ENCODE results near the gene HEXA. TPM values are rescaled to one million over a fixed set of nuclear protein-coding genes. Genes with fewer than 3 reads are reported as not detected.
"Not testable (repeated sequence)": the region's sequence is repeated elsewhere in the genome, so short reads cannot be mapped to it uniquely, and the experiment has no call there.

Gene HEXA
- total RNA-seq, 4 donors from 2014 or later, result 29.4 to 51.5 (median 40.0) TPM

- Histone ChIP-seq H3K36me3 (no peaks in the 10 kb centered on the region), H3K9me3 (no peaks in the 10 kb centered on the region), H3K27me3 (no peaks in the 10 kb centered on the region), H3K27ac (no peak overlapping the region), H3K4me3 (no peak overlapping the region), H3K4me1 (peaks cover 5 to 10% of the 10 kb centered on the region in 2 donors)
- DNase-seq, result no peak
- intact Hi-C loops (cut with DNase I; ENCODE audit: low total_unique reads) (no loop called here), in situ Hi-C loops (cut with MboI; ENCODE audit: low sequenced_read_pairs in 4 of 4) (no loop called here)
- ATAC-seq, result no peak
- TF ChIP-seq POLR2A (IDR thresholded peaks at IDR 0.05), result no peak
- TF ChIP-seq, protein P1, sequence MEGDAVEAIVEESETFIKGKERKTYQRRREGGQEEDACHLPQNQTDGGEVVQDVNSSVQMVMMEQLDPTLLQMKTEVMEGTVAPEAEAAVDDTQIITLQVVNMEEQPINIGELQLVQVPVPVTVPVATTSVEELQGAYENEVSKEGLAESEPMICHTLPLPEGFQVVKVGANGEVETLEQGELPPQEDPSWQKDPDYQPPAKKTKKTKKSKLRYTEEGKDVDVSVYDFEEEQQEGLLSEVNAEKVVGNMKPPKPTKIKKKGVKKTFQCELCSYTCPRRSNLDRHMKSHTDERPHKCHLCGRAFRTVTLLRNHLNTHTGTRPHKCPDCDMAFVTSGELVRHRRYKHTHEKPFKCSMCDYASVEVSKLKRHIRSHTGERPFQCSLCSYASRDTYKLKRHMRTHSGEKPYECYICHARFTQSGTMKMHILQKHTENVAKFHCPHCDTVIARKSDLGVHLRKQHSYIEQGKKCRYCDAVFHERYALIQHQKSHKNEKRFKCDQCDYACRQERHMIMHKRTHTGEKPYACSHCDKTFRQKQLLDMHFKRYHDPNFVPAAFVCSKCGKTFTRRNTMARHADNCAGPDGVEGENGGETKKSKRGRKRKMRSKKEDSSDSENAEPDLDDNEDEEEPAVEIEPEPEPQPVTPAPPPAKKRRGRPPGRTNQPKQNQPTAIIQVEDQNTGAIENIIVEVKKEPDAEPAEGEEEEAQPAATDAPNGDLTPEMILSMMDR (IDR thresholded peaks at IDR 0.05 in 4 of 5, conservative IDR thresholded peaks at IDR 0.05 in 1 of 5), result no peak
These were observed 4.9 kb upstream of the HEXA start for GRCh38 chr15:72380743-72381142.

GRCh38 chr15:72379856-72380430 is 4.1 kb upstream of the HEXA start:
- in situ Hi-C loops (cut with MboI; ENCODE audit: low sequenced_read_pairs in 4 of 4) (loop anchor here in 1 of 4 donors (10.0 kb wide), 1 partner anchor 95 kb away; the partner anchor contains the start of gene ARIH1), intact Hi-C loops (cut with DNase I; ENCODE audit: low total_unique reads) (loop anchor here (5.0 to 10.0 kb wide), 2 partner anchors 92 to 305 kb away; partner anchors contain the start of genes ARIH1, BBS4 and HIGD2B)
- H3K36me3 ChIP-seq, result no peaks in the 10 kb centered on the region
- ATAC-seq, result no peak
- no peaks in the 10 kb centered on the region for H3K9me3 ChIP-seq
- no peak overlapping the region for H3K27ac ChIP-seq
- H3K27me3 ChIP-seq, result no peaks in the 10 kb centered on the region
- DNase-seq, result no peak
- H3K4me3 ChIP-seq, result no peak overlapping the region
- TF ChIP-seq POLR2A (IDR thresholded peaks at IDR 0.05), result no peak
- TF ChIP-seq, protein P1 (IDR thresholded peaks at IDR 0.05 in 4 of 5, conservative IDR thresholded peaks at IDR 0.05 in 1 of 5), result no peak
- peaks cover 9 to 15% of the 10 kb centered on the region in 2 donors for H3K4me1 ChIP-seq

DNA sequence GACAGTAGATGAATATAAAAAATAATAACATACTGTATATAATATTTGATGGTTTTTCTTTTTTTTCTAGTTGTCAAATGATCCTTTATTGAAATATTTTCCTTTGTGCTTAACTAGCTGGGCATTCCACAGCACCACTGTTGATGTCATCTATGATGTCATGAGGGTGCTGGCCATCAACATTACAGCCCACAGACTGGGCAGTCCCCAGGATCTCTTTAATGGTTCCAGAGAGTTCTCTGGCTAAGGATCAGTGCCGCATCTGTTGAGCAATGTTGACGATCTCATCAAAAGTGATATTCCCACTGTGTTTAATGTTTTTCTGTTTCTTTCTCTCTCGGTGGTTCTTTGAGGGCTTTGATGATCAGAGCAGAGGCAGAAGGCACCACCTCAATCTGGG is 3.3 kb upstream of the HEXA start:
- not testable (repeated sequence) for H3K9me3 ChIP-seq, ATAC-seq, H3K4me3 ChIP-seq, H3K27ac ChIP-seq, H3K27me3 ChIP-seq, DNase-seq, H3K36me3 ChIP-seq
- intact Hi-C loops (cut with DNase I; ENCODE audit: low total_unique reads), result loop anchor here (5.0 to 10.0 kb wide), 2 partner anchors 93 to 306 kb away; partner anchors contain the start of genes ARIH1, BBS4 and HIGD2B
- peaks cover 18 to 23% of the 10 kb centered on the region in 2 donors for H3K4me1 ChIP-seq
- in situ Hi-C loops (cut with MboI; ENCODE audit: low sequenced_read_pairs in 4 of 4), result loop anchor here in 1 of 4 donors (10.0 kb wide), 1 partner anchor 96 kb away; the partner anchor contains the start of gene ARIH1

DNA sequence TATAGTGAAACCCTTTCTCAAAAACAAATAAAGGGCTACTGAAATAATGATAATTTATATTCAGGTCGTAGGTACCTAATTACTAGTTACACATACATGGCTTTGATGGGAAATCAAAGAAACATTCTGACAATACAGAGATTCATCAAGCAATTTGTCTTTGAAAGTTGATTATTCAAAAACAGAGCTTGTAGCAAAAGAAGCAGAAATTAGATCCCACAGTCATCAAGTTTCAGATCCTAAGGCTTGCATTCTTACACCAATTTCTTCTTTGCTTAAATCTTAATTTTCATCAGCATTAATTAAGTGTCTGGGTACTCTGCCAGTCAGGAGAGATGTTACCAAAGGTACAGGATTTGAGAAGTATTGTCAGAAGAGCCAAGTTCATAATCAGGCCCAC is 1.5 kb upstream of the HEXA start:
- Histone ChIP-seq H3K4me1 (peaks cover 32 to 33% of the 10 kb centered on the region in 2 donors), H3K9me3 (no peaks in the 10 kb centered on the region), H3K4me3 (no peak overlapping the region), H3K27ac (peak overlapping the region in 2 of 4 donors; percentile 93 to 94), H3K27me3 (no peaks in the 10 kb centered on the region), H3K36me3 (no peaks in the 10 kb centered on the region)
- TF ChIP-seq, protein P1 (IDR thresholded peaks at IDR 0.05 in 4 of 5, conservative IDR thresholded peaks at IDR 0.05 in 1 of 5), result no peak
- no peak for TF ChIP-seq POLR2A (IDR thresholded peaks at IDR 0.05)
- in situ Hi-C loops (cut with MboI; ENCODE audit: low sequenced_read_pairs in 4 of 4), result loop anchor here in 1 of 4 donors (10.0 kb wide), 1 partner anchor 97 kb away; the partner anchor contains the start of gene ARIH1
- intact Hi-C loops (cut with DNase I; ENCODE audit: low total_unique reads), result loop anchor here (2.0 to 10.0 kb wide), 3 partner anchors 95 to 307 kb away; partner anchors contain the start of genes ARIH1, BBS4, HIGD2B and PARP6
- ATAC-seq, result no peak
- DNase-seq, result no peak

GRCh38 chr15:72375501-72375845 is 341 bp downstream of the HEXA start:
- DNase-seq (peak in 1 of 2 donors; percentile 23), ATAC-seq (peak; percentile 61 to 66)
- Histone ChIP-seq H3K27ac (peak overlapping the region; percentile 91 to 94 (median 93)), H3K4me3 (peak overlapping the region; percentile 79 to 95 (median 89)), H3K36me3 (peaks cover 0 to under 1% of the 10 kb centered on the region in 2 donors), H3K27me3 (no peaks in the 10 kb centered on the region), H3K9me3 (no peaks in the 10 kb centered on the region), H3K4me1 (peaks cover 38 to 40% of the 10 kb centered on the region in 2 donors)
- intact Hi-C loops (cut with DNase I; ENCODE audit: low total_unique reads), result loop anchor here (5.0 to 10.0 kb wide), 2 partner anchors 97 to 309 kb away; partner anchors contain the start of genes ARIH1, BBS4 and HIGD2B
- TF ChIP-seq, protein P1 (IDR thresholded peaks at IDR 0.05 in 4 of 5, conservative IDR thresholded peaks at IDR 0.05 in 1 of 5), result no peak
- TF ChIP-seq POLR2A (IDR thresholded peaks at IDR 0.05), result no peak
- in situ Hi-C loops (cut with MboI; ENCODE audit: low sequenced_read_pairs in 4 of 4), result loop anchor here in 1 of 4 donors (10.0 kb wide), 1 partner anchor 99 kb away; the partner anchor contains the start of gene ARIH1
